Measurements from ENCODE around the gene PCNX2. TPM values are rescaled to one million over a fixed set of nuclear protein-coding genes. Genes with fewer than 3 reads are reported as not detected.

The PCNX2 gene
- total and polyA plus RNA-seq, 2 donors (not counting 3 experiments of a cell fraction or from before 2014, with no cell fraction given), result 6.6 to 11.0 TPM

DNA sequence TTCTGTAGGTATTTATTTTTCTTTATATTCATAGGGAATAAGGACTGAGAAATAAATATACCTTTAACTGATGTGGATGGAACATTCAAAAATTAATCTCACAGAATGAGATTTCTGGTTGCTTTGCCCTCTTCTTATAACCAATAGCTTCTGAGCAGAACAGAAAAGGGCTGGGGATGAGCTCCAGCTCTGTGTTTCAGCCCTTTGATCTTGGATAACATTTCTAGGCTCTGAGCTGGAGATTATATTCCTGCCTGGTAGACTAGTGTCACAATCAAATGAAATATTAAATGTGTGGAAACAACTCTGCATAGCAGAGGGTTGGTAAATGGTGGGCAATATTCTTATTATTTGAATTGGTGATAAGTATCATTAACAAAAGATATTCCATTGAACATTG, 46.6 kb upstream of the PCNX2 start:
- Histone ChIP-seq H3K27ac (ENCODE audit: insufficient read depth, low read depth, low read length) (no peak overlapping the region), H3K9me3 (replicated peaks; ENCODE audit: control insufficient read depth, insufficient read depth, low read length) (no peaks in the 10 kb centered on the region), H3K4me1 (ENCODE audit: control insufficient read depth, extremely low read depth, insufficient read depth, low read length) (no peaks in the 10 kb centered on the region), H3K36me3 (ENCODE audit: control insufficient read depth in 2 of 2, extremely low read depth in 1 of 2, insufficient read depth in 2 of 2, low read length in 2 of 2) (no peaks in the 10 kb centered on the region), H3K79me2 (ENCODE audit: control insufficient read depth, insufficient read depth, low read length) (no peaks in the 10 kb centered on the region), H4K20me1 (replicated peaks; ENCODE audit: control insufficient read depth, extremely low read depth, insufficient read depth, low read length) (no peaks in the 10 kb centered on the region), H3K27me3 (ENCODE audit: control insufficient read depth in 2 of 2, insufficient read depth in 2 of 2, low read length in 2 of 2) (peaks cover 3 to 4% of the 10 kb centered on the region in 2 experiments), H3K9me1 (replicated peaks; ENCODE audit: control insufficient read depth, extremely low read depth, insufficient read depth, low read length) (no peaks in the 10 kb centered on the region), H2AFZ (ENCODE audit: low read depth, low read length) (no peak overlapping the region), H3K4me2 (ENCODE audit: insufficient read depth, low read length) (no peak overlapping the region), H3K9ac (replicated peaks; ENCODE audit: extremely low read depth, insufficient read depth, low read length) (no peak overlapping the region), H3K4me3 (replicated peaks in 1 of 3; ENCODE audit: insufficient read depth in 1 of 3, low read depth in 1 of 3, low read length in 3 of 3) (no peak overlapping the region)
- ChIA-PET POLR2A (no interaction called here), CTCF (interaction anchor here (1.0 kb wide), 1 partner anchor 31 kb away, joined by 4 read pairs; no protein-coding TSS in a partner anchor)
- TF ChIP-seq POLR2AphosphoS5 (IDR thresholded peaks at IDR 0.05; ENCODE audit: insufficient read depth, low read depth, low read length) (no peak), FOS (IDR thresholded peaks at IDR 0.05; ENCODE audit: borderline replicate concordance, insufficient read depth, low read length) (no peak), EZH2 (IDR thresholded peaks at IDR 0.05; ENCODE audit: borderline replicate concordance, low read depth, low read length, severe bottlenecking) (no peak), GATA2 (IDR thresholded peaks at IDR 0.05; ENCODE audit: insufficient read depth, insufficient read length, low read depth, low read length) (no peak), MYC (IDR thresholded peaks at IDR 0.05; ENCODE audit: low read depth, low read length) (no peak), JUN (IDR thresholded peaks at IDR 0.05; ENCODE audit: borderline replicate concordance, insufficient read depth, insufficient read length, low read depth) (no peak), POLR2A (IDR thresholded peaks at IDR 0.05; ENCODE audit: low read depth, low read length) (no peak)
- TF ChIP-seq, protein P1, sequence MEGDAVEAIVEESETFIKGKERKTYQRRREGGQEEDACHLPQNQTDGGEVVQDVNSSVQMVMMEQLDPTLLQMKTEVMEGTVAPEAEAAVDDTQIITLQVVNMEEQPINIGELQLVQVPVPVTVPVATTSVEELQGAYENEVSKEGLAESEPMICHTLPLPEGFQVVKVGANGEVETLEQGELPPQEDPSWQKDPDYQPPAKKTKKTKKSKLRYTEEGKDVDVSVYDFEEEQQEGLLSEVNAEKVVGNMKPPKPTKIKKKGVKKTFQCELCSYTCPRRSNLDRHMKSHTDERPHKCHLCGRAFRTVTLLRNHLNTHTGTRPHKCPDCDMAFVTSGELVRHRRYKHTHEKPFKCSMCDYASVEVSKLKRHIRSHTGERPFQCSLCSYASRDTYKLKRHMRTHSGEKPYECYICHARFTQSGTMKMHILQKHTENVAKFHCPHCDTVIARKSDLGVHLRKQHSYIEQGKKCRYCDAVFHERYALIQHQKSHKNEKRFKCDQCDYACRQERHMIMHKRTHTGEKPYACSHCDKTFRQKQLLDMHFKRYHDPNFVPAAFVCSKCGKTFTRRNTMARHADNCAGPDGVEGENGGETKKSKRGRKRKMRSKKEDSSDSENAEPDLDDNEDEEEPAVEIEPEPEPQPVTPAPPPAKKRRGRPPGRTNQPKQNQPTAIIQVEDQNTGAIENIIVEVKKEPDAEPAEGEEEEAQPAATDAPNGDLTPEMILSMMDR (IDR thresholded peaks at IDR 0.05; ENCODE audit: extremely low read depth in 1 of 2, insufficient read depth in 1 of 2, low read depth in 1 of 2, low read length in 2 of 2), result no peak
- TF ChIP-seq, protein P2, sequence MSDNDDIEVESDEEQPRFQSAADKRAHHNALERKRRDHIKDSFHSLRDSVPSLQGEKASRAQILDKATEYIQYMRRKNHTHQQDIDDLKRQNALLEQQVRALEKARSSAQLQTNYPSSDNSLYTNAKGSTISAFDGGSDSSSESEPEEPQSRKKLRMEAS (IDR thresholded peaks at IDR 0.05; ENCODE audit: insufficient read depth, insufficient read length), result no peak
- BruUV-seq (replicated peaks), result no TSS peak
- intact Hi-C loops (cut with micrococcal nuclease), result no loop called here
- no peak for FAIRE-seq
- dilution Hi-C loops (cut with MboI; ENCODE audit: extremely low pct_ligation_motif_present, low sequenced_read_pairs), result no loop called here
- DNase-seq (ENCODE audit: low read depth, low spot score), result no peak
